Left kidney (tissue), 1 donor: ENCODE results near the gene F3. TPM values are rescaled to one million over a fixed set of nuclear protein-coding genes. Genes with fewer than 3 reads are reported as not detected.

Experiments used
- polyA plus RNA-seq: library from polyadenylated mRNA; unstranded; fragments of 120-200 nt; gene quantifications from one replicate; pipeline ENCODE4 v1.2.1, GENCODE V29; 2013; ENCODE audit not compliant: insufficient read length

The F3 gene
- polyA plus RNA-seq, 1 donor, result 51.1 TPM

Other genes starting within 250 kb of the F3 start
- 76.7 TPM for gene ABCD3, start 123.4 kb downstream of the F3 start, polyA plus RNA-seq